HEK293 (cell line): Measurements from ENCODE around the gene GPATCH4.
"Not testable (repeated sequence)": the region's sequence is repeated elsewhere in the genome, so short reads cannot be mapped to it uniquely, and the experiment has no call there.

Experiments
- CTCF ChIA-PET: fragments of 350-600 bp; formaldehyde crosslinking; extraction: SDS; loops from one replicate; lab custom pipeline; 2021; ENCODE audit warnings: antibody characterized with exemption; lab: Yijun Ruan, JAX
- POLR2A ChIA-PET: fragments of 300-600 bp; formaldehyde crosslinking; extraction: SDS; loops from one replicate; lab custom pipeline; 2020; ENCODE audit warnings: antibody characterized with exemption, inconsistent platforms; lab: Yijun Ruan, JAX
- H3K27ac ChIP-seq: fragments of 200-500 bp; sonication (Bioruptor generic); 2 replicates; pipeline ENCODE4 v1.5.1; 2014; ENCODE audit warnings: low read depth, low read length, control low read depth, inconsistent platforms; ENCODE audit errors: extremely low read depth
- H3K36me3 ChIP-seq, 2 experiments: fragments of 200-500 bp in 1 of 2; sonication (Bioruptor generic) in 1 of 2; 1 replicate in 1 of 2; 2 replicates in 1 of 2; pipeline ENCODE4 v1.5.1; 2014 to 2017; ENCODE audit warnings: inconsistent platforms in 2 of 2, low read length in 2 of 2; ENCODE audit not compliant: control insufficient read depth in 2 of 2, insufficient read depth in 1 of 2
- H3K4me1 ChIP-seq: fragments of 200-500 bp; sonication (Bioruptor generic); 2 replicates; pipeline ENCODE4 v1.5.1; 2014; ENCODE audit warnings: mild to moderate bottlenecking, low read length, inconsistent platforms; ENCODE audit not compliant: control insufficient read depth, insufficient read depth
- H3K4me3 ChIP-seq: 2 replicates; pipeline ENCODE4 v1.5.1; 2011; ENCODE audit warnings: low read depth, mild to moderate bottlenecking, control low read depth, low read length, moderate library complexity
- H3K9me3 ChIP-seq: fragments of 200-500 bp; sonication (Bioruptor generic); 2 replicates; pipeline ENCODE4 v1.5.1; 2014; ENCODE audit warnings: low read depth, low read length, inconsistent platforms; ENCODE audit not compliant: control insufficient read depth, insufficient read depth
- BCL11A ChIP-seq: fragments of 450-650 bp; formaldehyde crosslinking; IDR thresholded peaks from 2 replicates; pipeline ENCODE4 v1.5.1; 2016; ENCODE audit warnings: low read depth, missing biosample characterization, missing genetic modification characterization
- GLIS2 ChIP-seq: fragments of 450-650 bp; formaldehyde crosslinking; IDR thresholded peaks from 2 replicates; pipeline ENCODE4 v1.5.1; 2016; ENCODE audit warnings: missing biosample characterization, missing genetic modification characterization
- RBAK ChIP-seq: fragments of 450-650 bp; formaldehyde crosslinking; IDR thresholded peaks from 2 replicates; pipeline ENCODE4 v1.5.1; 2016; ENCODE audit warnings: missing biosample characterization, missing genetic modification characterization
- SP2 ChIP-seq: fragments of 450-650 bp; formaldehyde crosslinking; IDR thresholded peaks from 2 replicates; pipeline ENCODE4 v1.5.1; 2016; ENCODE audit warnings: missing biosample characterization, missing genetic modification characterization
- ZBTB20 ChIP-seq: fragments of 450-650 bp; formaldehyde crosslinking; IDR thresholded peaks from 2 replicates; pipeline ENCODE4 v1.5.1; 2016; ENCODE audit warnings: missing biosample characterization, missing genetic modification characterization
- ZFP41 ChIP-seq: fragments of 450-650 bp; formaldehyde crosslinking; IDR thresholded peaks from 2 replicates; pipeline ENCODE4 v1.5.1; 2016; ENCODE audit warnings: missing biosample characterization, missing genetic modification characterization, borderline replicate concordance
- ZNF121 ChIP-seq: fragments of 450-650 bp; formaldehyde crosslinking; IDR thresholded peaks from 2 replicates; pipeline ENCODE4 v1.5.1; 2016; ENCODE audit warnings: missing biosample characterization, missing genetic modification characterization
- ZNF132 ChIP-seq: fragments of 450-650 bp; formaldehyde crosslinking; IDR thresholded peaks from 2 replicates; pipeline ENCODE4 v1.5.1; 2017; ENCODE audit warnings: missing biosample characterization, missing genetic modification characterization, borderline replicate concordance
- ZNF138 ChIP-seq: fragments of 450-650 bp; formaldehyde crosslinking; IDR thresholded peaks from 2 replicates; pipeline ENCODE4 v1.5.1; 2016; ENCODE audit warnings: missing biosample characterization, missing genetic modification characterization, borderline replicate concordance
- ZNF146 ChIP-seq: fragments of 450-650 bp; formaldehyde crosslinking; IDR thresholded peaks from 2 replicates; pipeline ENCODE4 v1.5.1; 2016; ENCODE audit warnings: missing biosample characterization, missing genetic modification characterization
- ZNF266 ChIP-seq: fragments of 450-650 bp; formaldehyde crosslinking; IDR thresholded peaks from 2 replicates; pipeline ENCODE4 v1.5.1; 2016; ENCODE audit warnings: missing biosample characterization, missing genetic modification characterization, low read depth
- ZNF274 ChIP-seq, 2 experiments: fragments of 200-500 bp in 1 of 2; fragments of 450-650 bp in 1 of 2; sonication (Bioruptor generic) in 1 of 2; formaldehyde crosslinking in 1 of 2; IDR thresholded peaks; 2 replicates each; pipeline versions ENCODE4 v1.5.1 to v1.6.1; 2014 to 2016; ENCODE audit warnings: borderline replicate concordance in 1 of 2, inconsistent platforms in 1 of 2, low read length in 1 of 2, missing biosample characterization in 1 of 2, missing genetic modification characterization in 1 of 2
- ZNF510 ChIP-seq: fragments of 450-650 bp; formaldehyde crosslinking; IDR thresholded peaks from 2 replicates; pipeline ENCODE4 v1.5.1; 2018; ENCODE audit warnings: mild to moderate bottlenecking, missing genetic modification characterization, missing biosample characterization; ENCODE audit not compliant: insufficient replicate concordance
- ZNF555 ChIP-seq: fragments of 450-650 bp; formaldehyde crosslinking; conservative IDR thresholded peaks from 2 replicates; pipeline ENCODE4 v1.5.1; 2017; ENCODE audit warnings: missing biosample characterization, mild to moderate bottlenecking, missing genetic modification characterization, inconsistent platforms
- ZNF600 ChIP-seq: fragments of 450-650 bp; formaldehyde crosslinking; IDR thresholded peaks from 2 replicates; pipeline ENCODE4 v1.5.1; 2016; ENCODE audit warnings: missing biosample characterization, missing genetic modification characterization
- ZNF610 ChIP-seq: fragments of 450-650 bp; formaldehyde crosslinking; IDR thresholded peaks from 2 replicates; pipeline ENCODE4 v1.5.1; 2016; ENCODE audit warnings: missing biosample characterization, missing genetic modification characterization, borderline replicate concordance
- ZNF623 ChIP-seq: fragments of 450-650 bp; formaldehyde crosslinking; IDR thresholded peaks from 2 replicates; pipeline ENCODE4 v1.5.1; 2016; ENCODE audit warnings: missing biosample characterization, missing genetic modification characterization
- ZNF654 ChIP-seq: fragments of 450-650 bp; formaldehyde crosslinking; IDR thresholded peaks from 2 replicates; pipeline ENCODE4 v1.5.1; 2016; ENCODE audit warnings: low read depth, missing biosample characterization, missing genetic modification characterization
- ZNF701 ChIP-seq: fragments of 450-650 bp; formaldehyde crosslinking; IDR thresholded peaks from 2 replicates; pipeline ENCODE4 v1.5.1; 2016; ENCODE audit warnings: missing biosample characterization, missing genetic modification characterization
- ZNF791 ChIP-seq: fragments of 450-650 bp; formaldehyde crosslinking; IDR thresholded peaks from 2 replicates; pipeline ENCODE4 v1.5.1; 2016; ENCODE audit warnings: missing biosample characterization, missing genetic modification characterization
- TF ChIP-seq, protein P1 (sequence below): fragments of 450-650 bp; formaldehyde crosslinking; IDR thresholded peaks from 2 replicates; pipeline ENCODE4 v1.5.1; 2016; ENCODE audit warnings: missing biosample characterization, missing genetic modification characterization
- TF ChIP-seq, protein P2 (sequence below): fragments of 450-650 bp; formaldehyde crosslinking; IDR thresholded peaks from 2 replicates; pipeline ENCODE4 v1.5.1; 2016; ENCODE audit warnings: missing biosample characterization, missing genetic modification characterization
- TF ChIP-seq, protein P3 (sequence below): fragments of 450-650 bp; formaldehyde crosslinking; IDR thresholded peaks from 2 replicates; pipeline ENCODE4 v1.5.1; 2016; ENCODE audit warnings: missing biosample characterization, missing genetic modification characterization
- TF ChIP-seq, protein P4 (sequence below): fragments of 450-650 bp; formaldehyde crosslinking; IDR thresholded peaks from 2 replicates; pipeline ENCODE4 v1.5.1; 2017; ENCODE audit warnings: missing biosample characterization, missing genetic modification characterization

Gene GPATCH4

DNA sequence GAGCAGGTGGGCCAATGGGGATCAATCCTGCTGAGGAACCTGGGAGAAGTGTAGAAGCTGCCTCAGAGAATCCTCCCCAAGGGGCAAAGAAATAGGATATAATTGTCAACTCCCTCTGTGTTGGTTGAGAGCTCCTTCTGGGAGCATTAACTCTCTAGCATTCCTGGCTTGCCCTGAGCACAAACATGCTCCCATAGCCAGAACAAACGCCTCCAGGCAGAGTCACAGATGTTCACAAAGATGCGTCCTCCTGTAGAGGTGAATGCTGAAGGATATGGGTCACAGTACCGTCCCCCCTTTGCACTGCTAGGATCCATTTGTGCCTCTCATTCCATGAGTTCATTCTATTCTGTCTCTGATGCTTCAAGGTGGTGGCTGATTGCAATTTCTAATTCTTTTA lies 31.1 kb upstream of the GPATCH4 start:
- ChIA-PET POLR2A (no interaction called here), CTCF (interaction anchor here (1.1 to 14.1 kb wide), 2 partner anchors 12 to 26 kb away, joined by 3 to 294 read pairs; no protein-coding TSS in a partner anchor)
- Histone ChIP-seq H3K36me3 (no peaks in the 10 kb centered on the region), H3K4me1 (no peaks in the 10 kb centered on the region), H3K4me3 (no peak overlapping the region), H3K9me3 (no peaks in the 10 kb centered on the region), H3K27ac (no peak overlapping the region)
- no peak for TF ChIP-seq ZNF132
- TF ChIP-seq GLIS2 (tag by site-specific recombination) = no peak
- TF ChIP-seq ZNF146 (tag by site-specific recombination) = no peak
- TF ChIP-seq, protein P1, sequence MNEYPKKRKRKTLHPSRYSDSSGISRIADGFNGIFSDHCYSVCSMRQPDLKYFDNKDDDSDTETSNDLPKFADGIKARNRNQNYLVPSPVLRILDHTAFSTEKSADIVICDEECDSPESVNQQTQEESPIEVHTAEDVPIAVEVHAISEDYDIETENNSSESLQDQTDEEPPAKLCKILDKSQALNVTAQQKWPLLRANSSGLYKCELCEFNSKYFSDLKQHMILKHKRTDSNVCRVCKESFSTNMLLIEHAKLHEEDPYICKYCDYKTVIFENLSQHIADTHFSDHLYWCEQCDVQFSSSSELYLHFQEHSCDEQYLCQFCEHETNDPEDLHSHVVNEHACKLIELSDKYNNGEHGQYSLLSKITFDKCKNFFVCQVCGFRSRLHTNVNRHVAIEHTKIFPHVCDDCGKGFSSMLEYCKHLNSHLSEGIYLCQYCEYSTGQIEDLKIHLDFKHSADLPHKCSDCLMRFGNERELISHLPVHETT (tag by site-specific recombination) = no peak
- TF ChIP-seq ZFP41 = no peak
- TF ChIP-seq ZNF266 (tag by site-specific recombination) = no peak
- TF ChIP-seq ZNF138 (tag by site-specific recombination) = no peak
- no peak for TF ChIP-seq ZNF701 (tag by site-specific recombination)
- TF ChIP-seq, protein P2, sequence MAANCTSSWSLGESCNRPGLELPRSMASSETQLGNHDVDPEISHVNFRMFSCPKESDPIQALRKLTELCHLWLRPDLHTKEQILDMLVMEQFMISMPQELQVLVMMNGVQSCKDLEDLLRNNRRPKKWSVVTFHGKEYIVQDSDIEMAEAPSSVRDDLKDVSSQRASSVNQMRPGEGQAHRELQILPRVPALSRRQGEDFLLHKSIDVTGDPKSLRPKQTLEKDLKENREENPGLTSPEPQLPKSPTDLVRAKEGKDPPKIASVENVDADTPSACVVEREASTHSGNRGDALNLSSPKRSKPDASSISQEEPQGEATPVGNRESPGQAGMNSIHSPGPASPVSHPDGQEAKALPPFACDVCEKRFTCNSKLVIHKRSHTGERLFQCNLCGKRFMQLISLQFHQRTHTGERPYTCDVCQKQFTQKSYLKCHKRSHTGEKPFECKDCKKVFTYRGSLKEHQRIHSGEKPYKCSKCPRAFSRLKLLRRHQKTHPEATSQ = no peak
- TF ChIP-seq SP2 (tag by site-specific recombination) = no peak
- no peak for TF ChIP-seq ZNF610 (tag by site-specific recombination)
- no peak for TF ChIP-seq ZBTB20 (tag by site-specific recombination)
- TF ChIP-seq ZNF555 = no peak
- TF ChIP-seq BCL11A (tag by site-specific recombination) = no peak

DNA sequence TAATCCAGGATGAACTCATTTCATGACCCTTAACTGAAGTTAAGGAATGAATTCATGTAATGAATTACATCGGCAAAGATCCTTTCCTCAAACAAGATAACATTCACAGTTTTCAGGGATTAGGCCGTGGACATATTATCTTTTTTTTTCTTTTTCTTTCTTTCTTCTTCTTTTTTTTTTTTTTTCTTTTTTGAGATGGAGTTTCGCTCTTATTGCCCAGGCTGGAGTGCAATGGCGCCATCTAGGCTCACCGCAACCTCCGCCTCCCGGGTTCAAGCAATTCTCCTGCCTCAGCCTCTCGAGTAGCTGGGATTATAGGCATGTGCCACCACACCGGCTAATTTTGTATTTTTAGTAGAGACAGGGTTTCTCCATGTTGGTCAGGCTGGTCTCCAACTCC lies 29.9 kb upstream of the GPATCH4 start:
- POLR2A ChIA-PET = not testable (repeated sequence)

DNA sequence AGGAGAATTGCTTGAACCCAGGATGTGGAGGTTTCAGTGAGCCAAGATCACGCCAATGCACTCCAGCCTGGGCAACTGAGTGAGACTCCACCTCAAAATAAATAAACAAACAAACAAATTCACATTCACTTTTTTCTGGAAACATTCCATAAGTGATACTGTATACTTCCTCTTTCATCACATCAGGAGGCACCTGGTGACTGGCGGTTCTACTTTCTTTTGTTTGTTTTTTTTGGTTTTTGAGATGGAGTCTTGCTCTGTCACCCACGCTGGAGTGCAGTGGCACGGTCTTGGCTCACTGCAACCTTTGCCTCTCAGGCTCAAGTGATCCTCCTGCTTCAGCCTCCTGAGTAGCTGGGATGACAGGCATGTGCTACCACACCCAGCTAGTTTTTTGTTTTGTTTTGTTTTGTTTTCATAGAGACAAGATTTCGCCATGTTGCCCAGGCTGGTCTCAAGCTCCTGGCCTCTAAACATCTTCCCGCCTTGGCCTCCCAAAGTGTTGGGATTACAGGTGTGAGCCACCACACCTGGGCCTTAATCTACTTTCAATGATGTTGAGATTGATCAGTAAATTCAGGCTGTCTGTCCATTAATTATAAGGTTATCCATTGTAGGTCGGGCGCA lies 28.7 kb upstream of the GPATCH4 start:
- Histone ChIP-seq H3K4me1 (no peaks in the 10 kb centered on the region), H3K4me3 (no peak overlapping the region), H3K36me3 (no peaks in the 10 kb centered on the region), H3K27ac (no peak overlapping the region), H3K9me3 (no peaks in the 10 kb centered on the region)
- POLR2A ChIA-PET = interaction anchor here (0.9 kb wide), 1 partner anchor 14 kb away, joined by 3 read pairs; no protein-coding TSS in a partner anchor
- CTCF ChIA-PET = interaction anchor here (1.0 to 14.1 kb wide), 10 partner anchors 10 to 96 kb away, joined by 3 to 294 read pairs (median 4); partner anchors contain the start of gene HAPLN2
- TF ChIP-seq ZNF600 (tag by site-specific recombination) = no peak
- TF ChIP-seq ZNF121 = peak; percentile 66; the same call in 1 of the 2 replicates
- TF ChIP-seq RBAK = no peak
- no peak for TF ChIP-seq ZNF623 (tag by site-specific recombination)
- TF ChIP-seq ZNF274 (IDR thresholded peaks at IDR 0.05; ENCODE audit: low read length) = no peak
- no peak for TF ChIP-seq ZNF274 (tag by site-specific recombination; IDR thresholded peaks at IDR 0.05; ENCODE audit: borderline replicate concordance)
- no peak for TF ChIP-seq ZNF510
- TF ChIP-seq, protein P3, sequence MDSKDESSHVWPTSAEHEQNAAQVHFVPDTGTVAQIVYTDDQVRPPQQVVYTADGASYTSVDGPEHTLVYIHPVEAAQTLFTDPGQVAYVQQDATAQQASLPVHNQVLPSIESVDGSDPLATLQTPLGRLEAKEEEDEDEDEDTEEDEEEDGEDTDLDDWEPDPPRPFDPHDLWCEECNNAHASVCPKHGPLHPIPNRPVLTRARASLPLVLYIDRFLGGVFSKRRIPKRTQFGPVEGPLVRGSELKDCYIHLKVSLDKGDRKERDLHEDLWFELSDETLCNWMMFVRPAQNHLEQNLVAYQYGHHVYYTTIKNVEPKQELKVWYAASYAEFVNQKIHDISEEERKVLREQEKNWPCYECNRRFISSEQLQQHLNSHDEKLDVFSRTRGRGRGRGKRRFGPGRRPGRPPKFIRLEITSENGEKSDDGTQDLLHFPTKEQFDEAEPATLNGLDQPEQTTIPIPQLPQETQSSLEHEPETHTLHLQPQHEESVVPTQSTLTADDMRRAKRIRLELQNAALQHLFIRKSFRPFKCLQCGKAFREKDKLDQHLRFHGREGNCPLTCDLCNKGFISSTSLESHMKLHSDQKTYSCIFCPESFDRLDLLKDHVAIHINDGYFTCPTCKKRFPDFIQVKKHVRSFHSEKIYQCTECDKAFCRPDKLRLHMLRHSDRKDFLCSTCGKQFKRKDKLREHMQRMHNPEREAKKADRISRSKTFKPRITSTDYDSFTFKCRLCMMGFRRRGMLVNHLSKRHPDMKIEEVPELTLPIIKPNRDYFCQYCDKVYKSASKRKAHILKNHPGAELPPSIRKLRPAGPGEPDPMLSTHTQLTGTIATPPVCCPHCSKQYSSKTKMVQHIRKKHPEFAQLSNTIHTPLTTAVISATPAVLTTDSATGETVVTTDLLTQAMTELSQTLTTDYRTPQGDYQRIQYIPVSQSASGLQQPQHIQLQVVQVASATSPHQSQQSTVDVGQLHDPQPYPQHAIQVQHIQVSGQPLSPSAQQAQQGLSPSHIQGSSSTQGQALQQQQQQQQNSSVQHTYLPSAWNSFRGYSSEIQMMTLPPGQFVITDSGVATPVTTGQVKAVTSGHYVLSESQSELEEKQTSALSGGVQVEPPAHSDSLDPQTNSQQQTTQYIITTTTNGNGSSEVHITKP = peak; percentile 75
- TF ChIP-seq, protein P4, sequence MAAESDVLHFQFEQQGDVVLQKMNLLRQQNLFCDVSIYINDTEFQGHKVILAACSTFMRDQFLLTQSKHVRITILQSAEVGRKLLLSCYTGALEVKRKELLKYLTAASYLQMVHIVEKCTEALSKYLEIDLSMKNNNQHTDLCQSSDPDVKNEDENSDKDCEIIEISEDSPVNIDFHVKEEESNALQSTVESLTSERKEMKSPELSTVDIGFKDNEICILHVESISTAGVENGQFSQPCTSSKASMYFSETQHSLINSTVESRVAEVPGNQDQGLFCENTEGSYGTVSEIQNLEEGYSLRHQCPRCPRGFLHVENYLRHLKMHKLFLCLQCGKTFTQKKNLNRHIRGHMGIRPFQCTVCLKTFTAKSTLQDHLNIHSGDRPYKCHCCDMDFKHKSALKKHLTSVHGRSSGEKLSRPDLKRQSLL = peak; percentile 69; the same call in 1 of the 2 replicates
- TF ChIP-seq ZNF654 (tag by site-specific recombination) = no peak
- no peak for TF ChIP-seq ZNF791 (tag by site-specific recombination)

More for the DNA sequence above, 29.9 kb upstream of the GPATCH4 start:
- H3K4me3 ChIP-seq, H3K9me3 ChIP-seq, H3K27ac ChIP-seq, H3K36me3 ChIP-seq, H3K4me1 ChIP-seq: not testable (repeated sequence)
- CTCF ChIA-PET = interaction anchor here (0.6 to 14.1 kb wide), 7 partner anchors 9 to 58 kb away, joined by 3 to 294 read pairs (median 4); no protein-coding TSS in a partner anchor
